GM13977 (cell line): Measurements from ENCODE around the gene OSBPL8.
"Not testable (repeated sequence)": the region's sequence is repeated elsewhere in the genome, so short reads cannot be mapped to it uniquely, and the experiment has no call there.

Source experiments
- DNase-seq: peaks from one replicate; pipeline ENCODE4 v3.0.0; 2012; ENCODE audit warnings: low spot score
- in situ Hi-C: fragments of 300-500 bp; cut with MboI; formaldehyde crosslinking; loops from one replicate; pipeline ENCODE4 v1.12.0; 2022; ENCODE audit warnings: low sequenced_read_pairs, low pct_unique_long_range_greater_than_20kb, mixed read lengths, inconsistent platforms; ENCODE audit not compliant: unreplicated experiment
- TF ChIP-seq, protein P1 (sequence below): IDR thresholded peaks from 2 replicates; pipeline ENCODE4 v1.5.1; 2012; ENCODE audit warnings: mild to moderate bottlenecking, control low read depth; ENCODE audit not compliant: insufficient read depth; ENCODE audit errors: extremely low read depth, missing control alignments

Gene OSBPL8

DNA sequence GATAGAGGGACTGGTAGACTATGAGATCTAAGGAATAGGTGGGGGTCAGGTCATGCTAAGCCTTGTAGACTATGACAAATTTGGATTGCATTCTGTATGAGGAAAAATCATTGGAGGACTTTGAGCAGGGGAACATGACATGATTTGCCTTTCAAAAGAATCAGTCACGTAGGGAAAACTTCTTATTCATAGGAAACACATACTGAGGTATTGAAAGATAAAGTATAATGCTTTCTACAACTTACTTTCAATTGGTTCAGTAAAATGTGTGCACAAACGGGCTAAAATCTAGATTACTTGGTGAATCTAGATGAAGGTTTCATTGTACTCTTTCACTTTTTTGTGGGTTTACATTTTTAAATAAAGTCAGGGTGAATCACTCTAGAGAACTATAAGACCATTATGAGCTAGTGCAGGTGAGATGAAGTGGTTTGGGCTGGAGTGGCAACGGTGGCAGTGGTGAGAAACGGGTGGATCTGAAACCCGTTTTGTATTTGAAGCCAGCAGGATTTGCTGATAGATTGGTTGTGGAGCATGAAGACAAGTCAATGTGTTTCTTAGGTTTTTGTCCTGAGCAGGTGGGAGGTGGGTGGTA is 218.0 kb downstream of the OSBPL8 start:
- in situ Hi-C loops = loop anchor here (10.0 to 25.0 kb wide), 3 partner anchors 167 to 804 kb away; no protein-coding TSS in a partner anchor
- TF ChIP-seq, protein P1, sequence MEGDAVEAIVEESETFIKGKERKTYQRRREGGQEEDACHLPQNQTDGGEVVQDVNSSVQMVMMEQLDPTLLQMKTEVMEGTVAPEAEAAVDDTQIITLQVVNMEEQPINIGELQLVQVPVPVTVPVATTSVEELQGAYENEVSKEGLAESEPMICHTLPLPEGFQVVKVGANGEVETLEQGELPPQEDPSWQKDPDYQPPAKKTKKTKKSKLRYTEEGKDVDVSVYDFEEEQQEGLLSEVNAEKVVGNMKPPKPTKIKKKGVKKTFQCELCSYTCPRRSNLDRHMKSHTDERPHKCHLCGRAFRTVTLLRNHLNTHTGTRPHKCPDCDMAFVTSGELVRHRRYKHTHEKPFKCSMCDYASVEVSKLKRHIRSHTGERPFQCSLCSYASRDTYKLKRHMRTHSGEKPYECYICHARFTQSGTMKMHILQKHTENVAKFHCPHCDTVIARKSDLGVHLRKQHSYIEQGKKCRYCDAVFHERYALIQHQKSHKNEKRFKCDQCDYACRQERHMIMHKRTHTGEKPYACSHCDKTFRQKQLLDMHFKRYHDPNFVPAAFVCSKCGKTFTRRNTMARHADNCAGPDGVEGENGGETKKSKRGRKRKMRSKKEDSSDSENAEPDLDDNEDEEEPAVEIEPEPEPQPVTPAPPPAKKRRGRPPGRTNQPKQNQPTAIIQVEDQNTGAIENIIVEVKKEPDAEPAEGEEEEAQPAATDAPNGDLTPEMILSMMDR = no peak
- DNase-seq = no peak

DNA sequence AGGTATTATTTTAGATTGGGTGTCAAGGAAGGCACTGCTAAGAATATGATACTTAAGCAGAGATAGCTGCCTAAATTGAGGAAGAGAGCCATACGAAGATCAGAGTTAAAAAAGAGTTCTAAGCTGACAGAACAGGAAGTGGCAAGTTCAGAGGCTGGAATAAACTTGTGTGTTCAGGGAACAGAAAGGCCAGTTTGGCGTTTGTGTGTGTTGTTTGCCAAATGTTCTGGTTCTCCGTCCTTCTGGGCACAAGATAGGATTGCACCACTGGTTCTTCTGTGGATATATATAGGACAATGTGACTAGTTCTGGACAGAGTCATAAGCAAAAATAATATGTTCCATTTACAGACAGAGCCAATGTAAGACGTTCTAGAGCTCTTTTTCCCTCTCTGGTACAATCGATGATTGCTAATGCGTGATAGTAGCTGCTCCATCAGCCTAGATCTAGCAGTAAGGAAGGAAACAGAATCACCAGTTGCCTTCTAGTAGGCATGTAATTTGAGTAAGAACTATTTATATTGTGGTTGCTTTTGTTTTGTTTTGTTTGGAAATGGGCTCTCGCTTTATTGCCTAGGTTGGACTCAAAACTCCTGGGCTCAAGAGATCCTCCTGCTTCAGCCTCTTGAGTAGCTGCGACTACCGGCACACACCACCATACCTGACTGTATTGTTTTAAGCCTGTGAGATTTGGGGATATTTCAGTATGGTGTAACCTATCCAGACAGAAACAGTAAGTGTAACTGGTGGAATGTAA is 218.7 kb downstream of the OSBPL8 start:
- TF ChIP-seq, protein P1 = no peak
- DNase-seq = no peak
- in situ Hi-C loops = loop anchor here (10.0 to 25.0 kb wide), 3 partner anchors 166 to 804 kb away; no protein-coding TSS in a partner anchor

DNA sequence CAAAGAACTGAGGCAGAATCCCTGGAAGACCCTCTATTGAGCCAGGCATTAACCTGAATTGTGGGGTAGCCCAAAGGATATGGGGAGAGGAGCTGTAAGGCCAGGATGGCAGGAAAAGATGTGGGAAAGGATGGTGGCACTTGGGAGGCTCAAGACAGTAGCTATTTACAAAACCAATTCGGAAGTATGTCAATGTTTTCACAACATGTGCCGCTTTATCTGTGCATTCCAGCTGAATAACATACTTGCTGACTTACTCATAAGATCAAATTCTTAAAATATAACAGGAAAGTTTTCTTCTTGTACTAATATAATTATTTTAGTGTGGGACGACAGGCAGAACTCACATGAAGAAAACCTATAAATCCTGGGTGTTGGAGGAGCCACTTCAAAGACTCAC is 222.0 kb downstream of the OSBPL8 start:
- in situ Hi-C loops = loop anchor here (25.0 kb wide), 1 partner anchor 800 kb away; no protein-coding TSS in a partner anchor
- TF ChIP-seq, protein P1 = no peak
- DNase-seq = no peak

DNA sequence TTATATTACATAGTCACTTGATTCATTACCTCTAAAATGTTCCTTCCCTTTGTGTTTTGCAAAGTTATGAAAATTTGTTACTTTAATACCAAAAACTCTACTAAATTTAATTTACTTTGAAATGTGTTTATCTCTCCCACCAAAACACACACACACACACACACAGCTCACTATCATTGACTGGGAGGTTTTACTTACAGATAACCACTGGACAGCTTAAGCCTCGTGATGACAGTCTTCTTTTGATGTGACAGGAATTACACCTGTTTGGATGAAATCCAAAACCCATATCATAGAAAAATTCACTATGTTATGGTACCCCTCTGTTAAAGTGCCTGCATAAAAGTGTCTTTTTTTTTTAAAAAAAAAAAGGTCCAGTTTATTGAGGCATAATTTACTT is 227.0 kb downstream of the OSBPL8 start:
- no peak for DNase-seq
- in situ Hi-C loops = loop anchor here (25.0 kb wide), 1 partner anchor 795 kb away; no protein-coding TSS in a partner anchor
- TF ChIP-seq, protein P1 = no peak

DNA sequence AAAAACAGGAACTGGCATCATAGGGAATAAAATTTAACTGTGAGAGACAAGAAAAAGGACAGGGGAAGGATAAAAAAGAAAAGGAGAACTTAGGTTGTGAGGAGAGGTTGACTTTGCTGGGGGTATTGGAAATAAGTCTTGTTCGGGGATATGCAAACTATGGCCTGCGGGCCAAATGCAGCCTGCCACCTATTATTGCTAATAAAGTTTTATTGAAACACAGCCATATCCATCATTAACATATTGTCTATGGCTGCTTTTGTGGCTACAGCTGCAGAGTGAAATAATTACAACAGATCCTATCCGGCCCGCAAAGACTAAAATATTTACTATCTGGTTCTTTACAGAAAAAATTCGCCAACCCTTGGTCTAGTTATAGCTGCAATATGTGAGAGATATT is 230.0 kb downstream of the OSBPL8 start:
- in situ Hi-C loops = loop anchor here (25.0 kb wide), 1 partner anchor 792 kb away; no protein-coding TSS in a partner anchor
- DNase-seq = no peak
- TF ChIP-seq, protein P1 = no peak

DNA sequence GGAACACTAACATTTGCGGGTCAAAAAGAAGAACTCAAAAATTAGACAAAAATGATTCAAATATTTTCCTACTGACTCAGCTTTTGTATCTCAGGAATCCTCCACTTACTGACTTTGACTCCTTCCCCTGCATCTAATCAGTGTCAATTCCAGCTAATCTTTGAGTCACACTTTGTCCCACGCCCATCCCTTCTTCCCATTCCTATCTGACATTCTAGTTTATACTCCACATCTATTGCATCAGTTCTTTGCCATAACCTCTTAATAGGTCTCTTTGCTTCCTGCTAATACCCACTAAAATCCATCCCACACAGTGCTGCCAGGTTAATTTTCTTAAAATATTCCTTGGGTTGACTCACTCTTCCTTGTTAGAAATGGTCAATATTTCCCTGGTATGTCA is 230.4 kb downstream of the OSBPL8 start:
- TF ChIP-seq, protein P1 = no peak
- in situ Hi-C loops = loop anchor here (25.0 kb wide), 1 partner anchor 792 kb away; no protein-coding TSS in a partner anchor
- no peak for DNase-seq

DNA sequence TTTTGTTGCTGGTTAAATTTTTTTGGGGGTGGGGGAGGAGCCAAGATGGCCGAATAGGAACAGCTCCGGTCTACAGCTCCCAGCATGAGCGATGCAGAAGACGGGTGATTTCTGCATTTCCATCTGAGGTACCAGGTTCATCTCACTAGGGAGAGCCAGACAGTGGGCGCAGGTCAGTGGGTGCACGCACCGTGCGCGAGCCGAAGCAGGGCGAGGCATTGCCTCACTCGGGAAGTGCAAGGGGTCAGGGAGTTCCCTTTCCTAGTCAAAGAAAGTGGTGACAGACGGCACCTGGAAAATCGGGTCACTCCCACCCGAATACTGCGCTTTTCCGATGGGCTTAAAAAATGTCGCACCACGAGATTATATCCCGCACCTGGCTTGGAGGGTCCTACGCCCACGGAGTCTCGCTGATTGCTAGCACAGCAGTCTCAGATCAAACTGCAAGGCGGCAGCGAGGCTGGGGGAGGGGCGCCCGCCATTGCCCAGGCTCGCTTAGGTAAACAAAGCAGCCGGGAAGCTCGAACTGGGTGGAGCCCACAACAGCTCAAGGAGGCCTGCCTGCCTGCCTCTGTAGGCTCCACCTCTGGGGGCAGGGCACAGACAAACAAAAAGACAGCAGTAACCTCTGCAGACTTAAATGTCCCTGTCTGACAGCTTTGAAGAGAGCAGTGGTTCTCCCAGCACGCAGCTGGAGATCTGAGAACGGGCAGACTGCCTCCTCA is 239.8 kb downstream of the OSBPL8 start:
- DNase-seq, in situ Hi-C loops: not testable (repeated sequence)
